MM.1S (cell line): ENCODE results near the gene OTULIN.

Source experiments
- EZH2 ChIP-seq: fragments of 300-600 bp; sonication (generic); optimal IDR thresholded peaks from 2 replicates; pipeline ENCODE3; 2017; ENCODE audit warnings: low read depth, mild to moderate bottlenecking, antibody characterized with exemption, low read length, mixed read lengths
- EZH2phosphoT487 ChIP-seq: fragments of 300-600 bp; sonication (generic); IDR thresholded peaks from 2 replicates; pipeline ENCODE4 v1.6.1; 2018; ENCODE audit warnings: antibody characterized with exemption, low read length
- TF ChIP-seq, protein P1 (sequence below): fragments of 300-600 bp; sonication (generic); IDR thresholded peaks from 2 replicates; pipeline ENCODE4 v1.5.1; 2016; ENCODE audit warnings: antibody characterized with exemption, low read length, mixed read lengths

DNA sequence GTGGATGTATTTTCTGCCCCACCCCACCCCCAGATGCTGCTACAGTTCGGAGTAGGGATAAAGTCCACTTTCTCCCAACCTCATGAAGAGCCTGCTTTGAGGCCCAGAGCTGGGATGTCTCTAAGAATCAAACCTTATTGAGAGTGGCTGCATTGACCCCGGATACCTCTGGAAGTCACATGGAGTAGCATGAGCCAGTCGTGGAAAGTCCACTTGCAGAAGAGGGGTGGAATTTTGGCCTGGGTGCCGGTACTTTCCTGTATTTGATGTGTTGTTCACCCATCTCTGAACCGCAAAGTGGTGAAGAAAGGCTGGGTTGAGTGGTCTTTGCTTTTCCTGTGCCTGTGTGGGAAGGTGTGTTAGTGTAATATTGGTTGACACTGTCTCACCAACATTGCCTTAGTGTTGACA is 3.7 kb downstream of the OTULIN start:
- TF ChIP-seq, protein P1, sequence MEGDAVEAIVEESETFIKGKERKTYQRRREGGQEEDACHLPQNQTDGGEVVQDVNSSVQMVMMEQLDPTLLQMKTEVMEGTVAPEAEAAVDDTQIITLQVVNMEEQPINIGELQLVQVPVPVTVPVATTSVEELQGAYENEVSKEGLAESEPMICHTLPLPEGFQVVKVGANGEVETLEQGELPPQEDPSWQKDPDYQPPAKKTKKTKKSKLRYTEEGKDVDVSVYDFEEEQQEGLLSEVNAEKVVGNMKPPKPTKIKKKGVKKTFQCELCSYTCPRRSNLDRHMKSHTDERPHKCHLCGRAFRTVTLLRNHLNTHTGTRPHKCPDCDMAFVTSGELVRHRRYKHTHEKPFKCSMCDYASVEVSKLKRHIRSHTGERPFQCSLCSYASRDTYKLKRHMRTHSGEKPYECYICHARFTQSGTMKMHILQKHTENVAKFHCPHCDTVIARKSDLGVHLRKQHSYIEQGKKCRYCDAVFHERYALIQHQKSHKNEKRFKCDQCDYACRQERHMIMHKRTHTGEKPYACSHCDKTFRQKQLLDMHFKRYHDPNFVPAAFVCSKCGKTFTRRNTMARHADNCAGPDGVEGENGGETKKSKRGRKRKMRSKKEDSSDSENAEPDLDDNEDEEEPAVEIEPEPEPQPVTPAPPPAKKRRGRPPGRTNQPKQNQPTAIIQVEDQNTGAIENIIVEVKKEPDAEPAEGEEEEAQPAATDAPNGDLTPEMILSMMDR, result no peak
- TF ChIP-seq EZH2 (no peak), EZH2phosphoT487 (no peak)
